Spinal cord (tissue), 10 donors: ENCODE data around the gene KRT78. TPM values are rescaled to one million over a fixed set of nuclear protein-coding genes. Genes with fewer than 3 reads are reported as not detected.

ENCODE experiments used
- DNase-seq, 6 donors: peaks; one replicate each; pipeline versions ENCODE4 v3.0.0 to v3.0.0-alpha.2; 2013 to 2015; ENCODE audit warnings: low spot score in 6 of 6, low read depth in 4 of 6
- H3K27ac ChIP-seq: one replicate; pipeline ENCODE4 v1.5.1; 2013; ENCODE audit warnings: low read depth, low read length, control low read depth
- H3K27me3 ChIP-seq: one replicate; pipeline ENCODE4 v1.6.1; 2013; ENCODE audit warnings: low read length; ENCODE audit not compliant: control insufficient read depth, insufficient read depth
- H3K36me3 ChIP-seq: one replicate; pipeline ENCODE4 v1.6.1; 2013; ENCODE audit warnings: low read length; ENCODE audit not compliant: control insufficient read depth, insufficient read depth
- H3K4me1 ChIP-seq: one replicate; pipeline ENCODE4 v1.6.1; 2013; ENCODE audit warnings: low read length; ENCODE audit not compliant: control insufficient read depth, insufficient read depth
- H3K4me3 ChIP-seq: one replicate; pipeline ENCODE4 v1.5.1; 2013; ENCODE audit warnings: low read depth, low read length, control low read depth
- H3K9me3 ChIP-seq: one replicate; pipeline ENCODE4 v1.6.1; 2013; ENCODE audit warnings: low read length; ENCODE audit not compliant: control insufficient read depth, insufficient read depth
- WGBS: methylation state at CpG from one replicate; pipeline ENCODE4 v1.1.5; 2013; ENCODE audit warnings: missing lambda C conversion rate; ENCODE audit not compliant: insufficient coverage; 5-methylcytosine and 5-hydroxymethylcytosine counted together
- polyA plus RNA-seq, 2 donors: library from polyadenylated mRNA; unstranded; fragments of 120-200 nt; gene quantifications; one replicate each; pipeline ENCODE4 v1.2.1, GENCODE V29; 2013; ENCODE audit not compliant: insufficient read length in 2 of 2
- total RNA-seq, 2 donors: library from RNA; depleted of rRNA in 1 of 2; stranded (reverse); fragments of 120-200 nt in 1 of 2; fragments of >200 nt in 1 of 2; gene quantifications; one replicate each; pipeline versions ENCODE4 v1.2.3 to v1.2.4, GENCODE V29; 2013 to 2014
- donor health status: healthy.

The KRT78 gene
- total and polyA plus RNA-seq, 4 donors = 0.11 TPM; not detected in 3

GRCh38 chr12:52805000-52805399, 43.8 kb downstream of the KRT78 start:
- DNase-seq = no peak
- H3K27me3 ChIP-seq = no peaks in the 10 kb centered on the region
- WGBS = 33% methylated on average over 1 of the region's 1 CpG
- H3K36me3 ChIP-seq = no peaks in the 10 kb centered on the region
- no peak overlapping the region for H3K4me3 ChIP-seq
- H3K9me3 ChIP-seq = no peaks in the 10 kb centered on the region
- H3K4me1 ChIP-seq = peaks cover 8% of the 10 kb centered on the region
- no peak overlapping the region for H3K27ac ChIP-seq

- no peaks in the 10 kb centered on the region for H3K9me3 ChIP-seq
- H3K36me3 ChIP-seq = no peaks in the 10 kb centered on the region
- no peaks in the 10 kb centered on the region for H3K27me3 ChIP-seq
- peaks cover 8% of the 10 kb centered on the region for H3K4me1 ChIP-seq
- DNase-seq = no peak
- H3K27ac ChIP-seq = no peak overlapping the region
- no peak overlapping the region for H3K4me3 ChIP-seq
- WGBS = 72% methylated on average over 6 of the region's 6 CpGs
Measured at GRCh38 chr12:52802442-52802841, 46.4 kb downstream of the KRT78 start.

- no peak for DNase-seq
- WGBS = 69% methylated on average over 2 of the region's 3 CpGs
- H3K4me1 ChIP-seq = peaks cover 8% of the 10 kb centered on the region
Measured at GRCh38 chr12:52801773-52802172, 47.0 kb downstream of the KRT78 start.

GRCh38 chr12:52800259-52800917, 48.4 kb downstream of the KRT78 start:
- no peak overlapping the region for H3K4me3 ChIP-seq
- no peak for DNase-seq
- H3K36me3 ChIP-seq = no peaks in the 10 kb centered on the region
- H3K4me1 ChIP-seq = peaks cover 6% of the 10 kb centered on the region
- H3K27ac ChIP-seq = no peak overlapping the region
- H3K9me3 ChIP-seq = no peaks in the 10 kb centered on the region
- no CpG with 5 or more reads among the region's 1 CpG for WGBS
- H3K27me3 ChIP-seq = no peaks in the 10 kb centered on the region

More at GRCh38 chr12:52801773-52802172, 47.0 kb downstream of the KRT78 start:
- H3K27me3 ChIP-seq = no peaks in the 10 kb centered on the region
- no peak overlapping the region for H3K27ac ChIP-seq
- H3K4me3 ChIP-seq = no peak overlapping the region
- no peaks in the 10 kb centered on the region for H3K36me3 ChIP-seq
- no peaks in the 10 kb centered on the region for H3K9me3 ChIP-seq

- Histone ChIP-seq H3K4me1 (peaks cover 3% of the 10 kb centered on the region), H3K27ac (no peak overlapping the region), H3K27me3 (no peaks in the 10 kb centered on the region), H3K36me3 (no peaks in the 10 kb centered on the region), H3K4me3 (no peak overlapping the region), H3K9me3 (no peaks in the 10 kb centered on the region)
- DNase-seq = no peak
- 71% methylated on average over 5 of the region's 5 CpGs for WGBS
Measured at GRCh38 chr12:52799505-52800211, 49.1 kb downstream of the KRT78 start.

- DNase-seq = no peak
- no peak overlapping the region for H3K4me3 ChIP-seq
- H3K36me3 ChIP-seq = no peaks in the 10 kb centered on the region
- H3K27ac ChIP-seq = no peak overlapping the region
- 76% methylated on average over 5 of the region's 7 CpGs for WGBS
- no peaks in the 10 kb centered on the region for H3K9me3 ChIP-seq
- no peaks in the 10 kb centered on the region for H3K27me3 ChIP-seq
- peaks cover 1% of the 10 kb centered on the region for H3K4me1 ChIP-seq
Measured at GRCh38 chr12:52798671-52799504, 49.9 kb downstream of the KRT78 start.

GRCh38 chr12:52798003-52798670, 50.7 kb downstream of the KRT78 start:
- H3K9me3 ChIP-seq = no peaks in the 10 kb centered on the region
- no peak for DNase-seq
- H3K36me3 ChIP-seq = no peaks in the 10 kb centered on the region
- H3K27ac ChIP-seq = no peak overlapping the region
- WGBS = 88% methylated on average over 2 of the region's 4 CpGs
- no peak overlapping the region for H3K4me3 ChIP-seq
- H3K4me1 ChIP-seq = no peaks in the 10 kb centered on the region
- H3K27me3 ChIP-seq = no peaks in the 10 kb centered on the region

GRCh38 chr12:52797529-52797894, 51.3 kb downstream of the KRT78 start:
- Histone ChIP-seq H3K36me3 (no peaks in the 10 kb centered on the region), H3K4me1 (no peaks in the 10 kb centered on the region), H3K9me3 (no peaks in the 10 kb centered on the region), H3K27me3 (no peaks in the 10 kb centered on the region), H3K27ac (no peak overlapping the region), H3K4me3 (no peak overlapping the region)
- DNase-seq = no peak

- no peaks in the 10 kb centered on the region for H3K9me3 ChIP-seq
- H3K27ac ChIP-seq = no peak overlapping the region
- no peak for DNase-seq
- no peaks in the 10 kb centered on the region for H3K27me3 ChIP-seq
- 100% methylated on average over 2 of the region's 3 CpGs for WGBS
- H3K4me3 ChIP-seq = no peak overlapping the region
- no peaks in the 10 kb centered on the region for H3K4me1 ChIP-seq
- H3K36me3 ChIP-seq = no peaks in the 10 kb centered on the region
Measured at GRCh38 chr12:52796839-52797528, 51.8 kb downstream of the KRT78 start.
